GM21447 (cell line): Measurements from ENCODE around the gene GLG1.
"Not testable (repeated sequence)": the region's sequence is repeated elsewhere in the genome, so short reads cannot be mapped to it uniquely, and the experiment has no call there.

Experiments
- ATAC-seq: cut with Tn5 transposase; IDR thresholded peaks from one replicate; pipeline ENCODE4 v1.9.1; 2021; ENCODE audit not compliant: unreplicated experiment

The GLG1 gene

DNA sequence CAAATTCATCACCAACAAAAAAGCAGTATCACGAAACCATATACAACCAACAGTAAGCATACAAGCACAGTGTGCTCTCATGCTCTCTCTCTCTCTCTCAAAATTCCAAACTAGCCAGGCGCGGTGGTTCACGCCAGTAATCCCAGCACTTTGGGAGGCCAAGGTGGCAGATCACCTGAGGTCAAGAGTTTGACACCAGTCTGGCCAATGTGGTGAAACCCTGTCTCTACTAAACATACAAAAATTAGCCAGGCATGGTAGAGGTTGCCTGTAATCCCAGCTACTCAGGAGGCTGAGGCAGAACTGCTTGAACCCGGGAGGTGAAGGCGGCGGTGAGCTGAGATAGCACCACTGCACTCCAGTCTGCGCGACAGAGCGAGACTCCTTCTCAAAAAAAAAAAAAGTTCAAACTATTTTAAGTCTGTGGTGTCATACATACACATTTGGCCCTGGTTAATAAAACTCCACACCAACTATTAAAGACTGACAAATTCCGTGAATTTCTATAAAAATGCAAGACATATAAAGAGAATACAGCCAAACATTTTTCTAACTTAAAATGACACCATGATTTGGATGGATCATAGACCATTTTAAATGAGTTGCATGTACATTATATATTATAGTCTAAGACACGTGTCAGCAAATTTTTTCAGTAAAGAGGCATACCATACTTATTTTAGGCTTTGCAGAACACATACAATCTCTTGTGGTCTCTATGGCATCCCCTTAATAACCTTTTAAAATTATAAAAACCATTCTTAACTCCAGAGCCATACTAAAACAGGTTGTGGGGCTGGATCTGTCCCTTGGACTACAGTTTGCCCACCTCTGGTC is 30.9 kb downstream of the GLG1 start:
- no peak for ATAC-seq

DNA sequence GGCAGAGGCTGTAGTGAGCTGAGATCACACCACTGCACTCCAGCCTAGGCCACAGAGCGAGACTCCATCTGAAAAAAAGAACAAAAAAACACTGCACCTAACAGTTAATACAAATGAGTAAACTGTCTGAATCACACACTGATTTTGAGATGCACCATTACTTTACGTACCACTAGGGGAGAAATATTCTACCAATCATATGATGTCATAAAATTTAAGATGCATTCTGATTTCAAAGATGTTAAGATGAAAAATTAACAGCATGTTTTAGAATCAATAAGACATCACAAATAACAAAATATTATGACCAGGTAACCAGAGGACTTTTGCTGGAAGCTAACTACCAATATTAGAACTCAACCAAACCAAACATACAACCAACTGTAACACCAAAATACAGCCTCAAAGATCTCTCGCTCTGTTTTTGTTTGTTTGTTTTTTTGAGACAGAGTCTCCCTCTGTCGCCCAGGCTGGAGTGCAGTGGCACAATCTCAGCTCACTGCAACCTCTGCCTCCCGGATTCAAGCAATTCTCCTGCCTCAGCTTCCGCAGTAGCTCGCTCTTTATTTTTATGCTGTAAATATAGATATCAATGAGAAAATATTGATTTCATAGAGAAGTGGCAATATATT is 31.6 kb downstream of the GLG1 start:
- ATAC-seq: no peak

DNA sequence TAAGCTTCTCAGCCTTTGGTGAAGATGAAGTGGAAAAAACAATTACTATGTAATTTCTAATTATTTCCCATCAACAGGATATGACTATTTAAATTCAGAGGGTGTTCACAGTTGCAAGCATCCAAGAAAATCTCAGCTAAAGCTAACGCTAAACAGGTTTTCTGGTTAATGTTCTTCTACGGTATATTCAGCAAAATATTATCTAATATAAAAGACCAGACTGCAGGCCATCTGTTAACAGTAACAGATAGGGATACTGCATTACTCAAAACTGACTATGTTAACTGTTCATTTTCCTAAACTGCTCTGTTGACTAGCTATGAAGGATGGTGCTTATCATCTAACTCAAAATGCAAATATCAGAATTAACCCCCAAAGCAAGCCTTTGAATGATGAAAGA is 32.8 kb downstream of the GLG1 start:
- no peak for ATAC-seq

DNA sequence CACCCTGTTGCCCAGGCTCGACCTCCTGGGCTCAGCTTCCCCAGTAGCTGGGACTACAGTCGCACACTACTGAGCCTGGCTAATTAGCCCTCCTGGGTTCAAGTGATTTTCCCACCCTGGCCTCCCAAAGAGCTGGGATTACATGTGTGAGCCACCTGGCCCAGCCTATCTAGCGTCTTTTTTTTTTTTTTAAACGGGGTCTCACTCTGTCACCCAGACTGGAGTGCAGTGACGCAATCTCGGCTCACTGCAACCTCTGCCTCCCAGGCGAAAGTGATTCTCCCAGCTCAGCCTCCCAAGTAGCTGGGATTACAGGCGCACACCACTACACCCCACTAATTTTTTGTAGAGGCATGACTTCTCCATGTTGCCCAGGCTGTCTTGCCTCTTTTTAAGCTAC is 33.3 kb downstream of the GLG1 start:
- ATAC-seq: no peak

DNA sequence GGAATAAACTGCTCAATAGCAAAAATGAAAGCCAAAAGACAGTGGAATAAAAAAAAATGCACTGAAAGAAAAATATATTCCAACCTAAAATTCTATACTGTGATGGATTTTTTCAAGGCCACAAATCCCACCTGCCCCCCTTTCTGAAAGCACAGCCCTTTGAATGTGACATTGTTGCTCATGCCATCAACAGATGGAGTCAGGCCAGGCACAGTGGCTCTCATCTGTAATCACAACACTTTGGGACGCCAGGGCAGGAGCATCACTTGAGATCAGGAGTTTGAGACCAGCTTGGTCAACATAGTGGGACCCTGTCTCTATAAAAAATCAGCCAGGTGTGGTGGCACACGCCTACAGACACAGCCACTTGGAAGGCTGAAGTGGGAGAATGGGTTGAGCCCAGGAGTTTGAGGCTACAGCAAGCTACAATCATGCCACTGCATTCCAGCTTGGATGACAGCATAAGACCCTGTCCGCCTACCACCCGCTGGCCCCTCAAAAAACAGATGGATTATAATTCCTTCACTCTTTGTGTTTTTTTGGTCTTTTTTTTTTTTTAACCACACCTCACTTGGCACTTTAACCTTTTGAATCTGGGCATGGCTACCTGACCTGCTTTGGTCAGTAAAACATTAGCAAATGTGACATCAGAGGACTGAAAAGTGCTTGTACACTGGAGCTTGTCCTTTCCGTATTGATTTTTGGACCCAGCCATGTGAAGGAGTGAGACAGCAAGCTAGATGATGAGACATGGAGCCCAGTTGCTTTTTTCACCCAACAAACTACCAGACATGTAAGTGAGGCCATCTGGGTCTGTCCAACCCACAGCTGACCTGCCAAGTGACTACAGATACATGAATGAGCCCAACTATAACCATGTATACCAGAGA is 36.3 kb downstream of the GLG1 start:
- ATAC-seq: no peak

DNA sequence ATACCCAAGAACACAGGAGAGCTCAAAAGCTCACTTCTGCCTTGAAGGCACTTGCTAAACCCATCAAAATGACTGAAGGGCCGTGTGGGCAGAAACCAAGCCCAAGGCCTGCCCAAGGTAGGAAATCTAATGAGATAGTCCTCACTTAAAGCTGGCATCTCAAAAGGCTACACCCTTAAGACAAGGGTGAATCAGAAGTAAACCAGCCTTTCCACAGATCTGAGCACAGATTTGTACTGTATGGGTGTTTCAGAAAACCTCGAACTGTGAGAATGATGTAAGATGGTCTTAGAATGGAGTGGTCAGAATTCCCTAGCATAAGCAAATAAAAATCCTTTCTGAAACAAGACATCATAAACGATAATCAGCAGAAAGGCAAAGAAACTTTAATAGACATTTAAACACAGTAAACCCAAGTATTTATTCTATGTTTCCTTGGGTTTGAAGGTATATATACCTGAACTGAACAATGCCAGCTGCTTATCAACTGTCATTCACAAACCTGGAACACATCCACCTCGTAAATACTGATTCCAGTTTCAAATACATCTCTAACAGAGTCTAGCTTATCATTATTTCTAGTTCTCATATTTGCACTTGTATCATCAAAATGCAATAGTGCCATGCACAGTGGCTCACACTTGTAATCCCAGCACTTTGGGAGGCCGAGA is 37.8 kb downstream of the GLG1 start:
- ATAC-seq: no peak

DNA sequence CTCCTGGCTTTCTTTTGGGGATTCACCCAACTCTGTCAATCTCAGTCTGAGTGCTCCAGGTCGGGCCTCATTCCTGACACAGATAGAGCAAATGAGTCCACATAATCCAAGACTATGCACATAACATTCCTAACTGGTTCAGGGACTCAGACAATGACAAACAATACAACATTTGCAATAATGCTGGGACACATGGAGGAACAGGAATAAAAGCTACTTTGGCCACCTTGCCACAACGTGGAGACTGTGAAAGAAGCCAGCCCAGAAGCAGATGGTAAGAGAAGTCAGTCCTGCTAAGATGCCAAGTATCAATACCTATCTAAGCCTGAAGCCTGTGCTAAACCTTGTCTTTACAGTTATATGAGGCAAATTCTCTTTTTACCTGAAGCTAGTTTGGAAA is 39.0 kb downstream of the GLG1 start:
- no peak for ATAC-seq

DNA sequence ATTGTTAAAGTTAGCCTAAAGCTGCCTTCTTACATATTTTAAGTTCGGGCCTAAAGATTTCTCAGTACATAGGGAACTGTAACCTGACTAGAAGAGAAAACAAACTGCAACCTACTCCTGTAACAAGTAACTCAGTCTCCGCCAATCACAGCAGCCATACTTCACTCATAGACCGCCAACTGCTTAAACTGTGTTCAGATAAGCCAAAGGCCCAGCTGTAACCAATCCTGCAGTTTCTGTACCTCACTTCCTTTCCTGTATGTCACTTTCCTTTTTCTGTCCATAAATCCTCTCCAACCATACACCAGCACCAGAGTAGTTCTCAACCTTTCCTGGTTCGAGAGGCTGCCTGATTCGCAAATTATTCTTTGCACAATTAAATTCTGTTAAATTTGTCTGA is 41.5 kb downstream of the GLG1 start:
- no peak for ATAC-seq

DNA sequence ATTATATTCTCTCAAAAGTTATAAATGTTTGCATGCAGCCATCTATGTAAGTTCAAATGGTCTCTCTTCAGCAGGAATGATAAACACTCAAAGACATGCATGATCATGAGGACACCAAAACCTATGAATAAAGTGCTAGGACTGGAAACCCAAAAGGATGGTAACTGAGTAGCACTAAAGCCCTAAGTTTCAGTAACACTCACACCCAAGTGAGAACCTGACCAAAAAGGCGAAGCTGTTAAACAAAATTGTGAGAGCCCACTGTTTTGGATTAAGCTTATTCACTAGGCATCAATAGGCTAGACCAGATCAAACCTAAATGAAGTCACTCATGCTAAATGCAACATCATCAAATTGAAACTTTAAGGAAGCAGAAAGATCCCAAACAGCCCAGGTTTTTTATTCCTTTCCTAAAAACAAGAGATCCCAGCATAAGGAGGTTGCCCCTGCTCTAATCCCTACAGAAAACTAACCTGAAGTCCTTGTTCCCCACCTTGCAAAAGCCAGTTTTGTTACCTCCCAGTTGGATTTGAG is 42.4 kb downstream of the GLG1 start:
- ATAC-seq: no peak

DNA sequence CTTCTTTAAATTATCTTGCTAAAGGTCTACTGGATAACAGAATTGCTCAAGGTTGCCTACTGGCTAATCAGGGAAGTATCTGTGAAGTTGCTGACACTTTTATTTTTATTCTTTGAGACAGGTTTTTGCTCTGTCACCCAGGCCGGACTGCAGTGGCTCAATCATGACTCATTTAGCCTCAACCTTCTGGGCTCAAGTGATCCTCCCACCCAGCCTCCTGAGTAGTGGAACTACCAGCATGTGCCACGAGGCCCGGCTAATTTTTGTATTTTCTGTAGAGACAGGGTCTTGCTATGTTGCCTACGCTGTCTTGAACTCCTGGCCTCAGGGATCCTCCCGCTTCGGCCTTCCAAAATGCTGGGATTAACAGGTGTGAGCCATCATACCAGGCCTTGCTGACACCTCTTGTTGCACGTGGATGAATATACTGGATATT is 43.1 kb downstream of the GLG1 start:
- no peak for ATAC-seq

DNA sequence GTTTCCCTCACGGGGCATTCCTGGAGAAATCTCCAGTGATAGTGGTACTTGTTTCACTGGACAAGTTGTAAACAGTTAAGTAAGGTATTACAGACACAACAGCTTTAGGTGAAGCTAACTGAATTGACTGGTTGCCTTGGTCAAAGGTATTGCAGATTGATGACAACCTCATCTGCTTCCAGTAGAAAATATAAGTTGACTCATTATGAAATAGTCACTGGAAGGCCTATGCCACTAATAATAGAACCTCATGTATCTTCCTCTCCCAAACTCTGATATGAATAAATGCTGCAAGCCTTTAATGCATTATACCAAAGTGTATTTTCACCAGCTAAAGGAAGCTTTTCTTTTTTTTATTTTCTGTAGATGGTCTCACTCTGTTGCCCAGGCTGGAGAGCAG is 44.8 kb downstream of the GLG1 start:
- ATAC-seq: no peak

DNA sequence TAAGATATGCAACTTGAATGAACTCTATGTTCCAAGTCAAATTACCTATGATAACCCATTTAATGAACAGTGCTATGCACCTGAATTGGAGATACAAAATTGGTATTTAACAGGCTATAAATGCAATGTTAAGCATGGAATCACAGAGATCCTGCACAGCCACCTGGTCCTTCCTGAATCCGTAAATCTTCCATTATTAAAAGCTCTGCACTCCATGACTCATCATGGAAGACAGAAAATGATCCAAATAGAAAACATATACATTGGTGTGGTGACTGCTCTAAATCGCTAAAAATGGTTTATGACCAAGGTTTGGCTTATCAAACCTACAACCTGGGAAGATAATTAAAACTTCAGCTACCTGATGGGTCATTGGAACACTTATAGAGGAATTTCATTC is 45.3 kb downstream of the GLG1 start:
- no peak for ATAC-seq

DNA sequence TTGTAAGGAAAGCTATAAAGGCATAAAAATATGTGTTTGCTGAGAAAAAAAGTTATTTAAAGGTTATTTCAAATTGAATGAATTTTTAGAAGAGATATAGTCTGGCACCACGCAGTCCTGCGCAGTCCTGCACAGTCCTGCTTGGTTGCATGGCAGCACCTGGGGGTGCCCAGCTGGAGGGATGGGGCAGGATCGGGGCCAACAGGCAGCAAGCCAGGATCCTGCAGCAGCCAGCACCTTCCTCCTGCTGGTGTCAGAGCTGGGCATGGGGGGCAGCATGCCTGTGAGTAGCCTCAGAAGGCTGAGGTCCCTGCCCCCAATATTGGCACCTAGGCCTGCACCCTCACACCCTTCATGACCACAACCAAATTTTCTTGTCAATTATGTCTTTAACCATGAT is 46.0 kb downstream of the GLG1 start:
- ATAC-seq: no peak

DNA sequence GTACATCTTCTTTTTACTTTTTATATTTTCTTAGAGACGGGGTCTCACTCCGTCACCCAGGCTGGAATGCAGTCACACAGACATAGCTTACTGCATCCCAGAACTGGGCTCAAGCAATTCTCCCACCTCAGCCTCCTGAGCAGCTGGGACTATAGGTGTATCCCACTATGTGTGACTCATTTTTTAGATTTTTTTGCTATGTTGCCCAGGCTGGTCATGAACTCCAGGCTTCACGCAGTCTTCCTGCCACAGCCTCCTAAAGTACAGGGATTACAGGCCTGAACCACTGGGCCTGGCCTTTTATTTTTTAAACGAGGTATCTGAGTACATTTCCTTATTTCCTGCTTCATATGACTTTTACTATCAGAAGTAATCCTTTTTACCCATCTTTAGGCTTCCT is 48.0 kb downstream of the GLG1 start:
- ATAC-seq: no peak

DNA sequence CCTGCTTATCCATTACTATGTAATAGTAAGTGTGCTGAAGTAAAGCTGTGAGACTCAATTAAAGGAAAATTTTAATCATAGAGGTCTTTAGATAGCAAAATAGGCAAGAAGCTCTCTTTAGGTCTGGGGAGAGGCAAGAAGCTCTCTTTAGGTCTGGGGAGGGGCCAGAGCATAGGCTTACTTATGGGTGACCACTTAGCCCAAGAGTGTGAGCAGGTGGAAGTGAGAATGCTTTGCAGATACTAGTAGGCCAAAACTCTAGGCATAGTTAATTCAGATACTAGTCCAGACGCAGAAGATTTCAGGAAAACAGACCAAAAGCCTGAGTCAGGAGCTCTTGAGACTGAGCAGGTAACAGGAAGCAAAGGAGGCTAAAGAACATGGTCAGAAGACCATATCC is 49.6 kb downstream of the GLG1 start:
- no peak for ATAC-seq

DNA sequence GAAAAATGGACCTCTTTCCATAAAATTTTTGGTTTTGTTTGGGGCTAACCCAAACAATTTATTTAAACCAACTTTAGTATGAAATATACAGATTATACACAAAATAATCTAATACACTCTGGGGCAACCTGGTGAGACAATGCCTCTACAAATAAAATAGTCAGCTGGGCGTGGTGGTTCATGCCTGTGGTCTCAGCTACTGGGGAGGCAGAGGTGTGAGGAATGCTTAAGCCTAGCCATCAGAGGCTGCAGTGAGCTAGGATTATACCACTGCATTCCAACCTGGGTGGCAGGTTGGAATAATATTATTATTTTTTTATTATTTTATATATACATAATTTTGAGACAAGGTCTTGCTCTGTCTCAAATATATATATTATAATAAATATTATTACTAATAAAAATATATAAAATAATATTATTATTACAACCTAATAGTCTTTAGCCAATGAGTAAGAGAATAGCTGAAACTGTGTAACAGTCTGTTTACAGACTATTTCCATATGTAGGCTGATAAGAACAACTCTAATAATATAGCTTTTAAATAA is 50.5 kb downstream of the GLG1 start:
- ATAC-seq: no peak

DNA sequence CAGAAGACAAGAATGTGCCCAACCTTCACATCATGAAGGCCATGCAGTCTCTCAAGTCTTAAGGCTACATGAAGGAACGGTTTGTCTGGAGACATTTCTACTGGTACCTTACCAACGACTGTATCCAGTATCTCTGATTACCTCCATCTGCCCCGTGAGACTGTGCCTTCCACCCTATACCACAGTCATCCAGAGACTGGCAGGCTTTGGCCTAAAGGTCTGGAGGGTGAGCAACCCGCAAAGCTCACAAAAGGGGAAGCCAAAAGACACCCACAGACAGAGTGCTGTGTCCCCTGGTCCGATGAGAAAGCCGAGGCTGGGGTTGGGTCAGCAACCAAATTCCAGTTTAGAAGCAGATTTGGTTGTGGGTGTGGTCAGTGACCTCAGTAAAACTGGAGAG is 54.6 kb downstream of the GLG1 start:
- ATAC-seq: not testable (repeated sequence)

DNA sequence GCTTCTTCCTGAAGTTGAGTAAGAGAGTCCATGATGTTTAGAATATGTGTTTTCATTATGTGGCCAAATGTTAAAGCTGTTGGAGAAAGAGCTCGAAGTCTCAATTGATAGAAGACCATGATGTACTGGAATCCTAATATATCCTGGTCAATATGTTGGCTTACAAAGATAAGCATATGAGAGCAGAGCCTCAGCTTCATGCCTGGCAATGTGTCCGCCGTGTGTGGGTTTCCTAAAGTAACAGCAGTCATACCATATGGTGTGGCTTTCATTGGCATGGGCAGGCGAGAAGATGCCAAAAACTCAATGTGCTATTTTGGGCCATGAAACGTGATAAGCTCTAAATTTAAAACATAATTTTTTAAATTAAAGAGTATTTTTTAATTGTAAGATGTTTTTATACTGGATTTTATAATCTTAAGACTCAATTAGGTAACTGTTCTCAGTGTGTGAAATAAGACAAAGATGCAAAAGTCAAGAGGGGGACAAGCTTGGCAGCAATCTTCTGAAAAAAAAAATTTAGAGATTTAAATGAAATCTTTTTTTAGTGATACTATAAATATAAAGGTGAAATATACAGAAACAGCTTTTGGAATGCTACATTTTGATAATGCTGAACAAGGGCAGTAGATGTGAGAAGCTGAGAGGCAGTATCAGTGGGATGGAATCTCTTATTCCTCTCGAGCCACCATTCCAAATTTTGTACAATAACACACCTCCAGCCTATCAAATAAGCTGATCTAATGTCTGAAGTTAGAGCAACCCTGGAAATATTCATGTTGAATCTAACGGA is 56.5 kb downstream of the GLG1 start:
- not testable (repeated sequence) for ATAC-seq

DNA sequence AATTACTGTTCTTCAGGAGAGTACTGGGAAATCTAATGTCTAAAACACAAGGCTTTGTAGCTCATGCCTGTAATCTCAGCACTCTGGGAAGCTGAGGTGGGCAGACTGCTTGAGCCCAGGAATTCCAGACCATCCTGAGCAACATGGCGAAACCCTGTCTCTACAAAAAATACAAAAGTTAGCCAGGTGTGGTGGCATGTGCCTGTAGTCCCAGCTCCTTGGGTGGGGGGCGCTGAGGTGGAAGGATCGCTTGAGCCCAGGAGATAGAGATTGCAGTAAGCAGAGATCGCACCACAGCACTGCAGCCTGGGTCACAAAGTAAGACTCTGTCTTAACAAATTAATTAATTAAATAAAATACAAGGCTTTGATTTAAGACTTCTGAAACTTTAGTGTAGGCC is 60.8 kb downstream of the GLG1 start:
- not testable (repeated sequence) for ATAC-seq
